OCI-LY7 (cell line): ENCODE results near the gene CBFA2T3. TPM values are rescaled to one million over a fixed set of nuclear protein-coding genes. Genes with fewer than 3 reads are reported as not detected.

Source experiments
- BruUV-seq: library from RNA; stranded (reverse); fragments of 400-500 nt; replicated peaks from 2 replicates; lab custom pipeline; 2021; lab: Mats Ljungman, UMichigan
- CTCF ChIA-PET: fragments of 300-600 bp; sonication (Branson Sonifier 250); formaldehyde crosslinking; loops from one replicate; lab custom pipeline; 2022; ENCODE audit warnings: antibody characterized with exemption; ENCODE audit not compliant: unreplicated experiment; lab: Charles Lee
- POLR2A ChIA-PET: fragments of 300-600 bp; sonication (Branson Sonifier 250); formaldehyde crosslinking; loops from one replicate; lab custom pipeline; 2022; ENCODE audit warnings: antibody characterized with exemption; lab: Charles Lee
- DNase-seq: peaks from one replicate; pipeline ENCODE4 v3.0.0-alpha.2; 2015; ENCODE audit warnings: low spot score
- H2AFZ ChIP-seq: fragments of 200-600 bp; sonication (generic), shearing (Covaris generic); 2 replicates; pipeline ENCODE4 v1.6.1; 2014; ENCODE audit warnings: mild to moderate bottlenecking, antibody characterized with exemption, low read length, moderate library complexity
- H3K27ac ChIP-seq: fragments of 200-600 bp; sonication (generic); 2 replicates; pipeline ENCODE4 v1.5.1; 2014; ENCODE audit warnings: mixed run types, low read depth, mild to moderate bottlenecking, moderate library complexity, low read length, inconsistent platforms; ENCODE audit not compliant: poor library complexity, severe bottlenecking
- H3K36me3 ChIP-seq: fragments of 200-600 bp; sonication (generic); 2 replicates; pipeline ENCODE4 v1.6.1; 2014; ENCODE audit warnings: mild to moderate bottlenecking, antibody characterized with exemption, low read length, moderate library complexity, mixed read lengths; ENCODE audit not compliant: insufficient read depth
- H3K4me1 ChIP-seq: fragments of 200-600 bp; sonication (generic); 2 replicates; pipeline ENCODE4 v1.5.1; 2014; ENCODE audit warnings: mild to moderate bottlenecking, low read length; ENCODE audit not compliant: insufficient read depth, poor library complexity, severe bottlenecking
- H3K4me2 ChIP-seq: fragments of 200-600 bp; sonication (generic); 2 replicates; pipeline ENCODE4 v1.6.1; 2014; ENCODE audit warnings: mild to moderate bottlenecking, low read length
- H3K4me3 ChIP-seq: fragments of 200-600 bp; sonication (generic); 2 replicates; pipeline ENCODE4 v1.5.1; 2014; ENCODE audit warnings: mild to moderate bottlenecking, low read depth, low read length; ENCODE audit not compliant: poor library complexity, severe bottlenecking
- H3K79me2 ChIP-seq: fragments of 200-600 bp; sonication (generic); 2 replicates; pipeline ENCODE4 v1.6.1; 2016; ENCODE audit warnings: low read depth, mild to moderate bottlenecking, low read length, moderate library complexity, mixed read lengths; ENCODE audit not compliant: insufficient read depth
- H3K9me2 ChIP-seq: fragments of 200-600 bp; sonication (generic); 2 replicates; pipeline ENCODE4 v1.6.1; 2016; ENCODE audit warnings: mild to moderate bottlenecking, low read length, mixed read lengths; ENCODE audit not compliant: insufficient read depth
- H3K9me3 ChIP-seq: fragments of 200-600 bp; sonication (generic); 2 replicates; pipeline ENCODE4 v1.6.1; 2014; ENCODE audit warnings: mild to moderate bottlenecking, mixed run types, low read length, mixed read lengths
- H4K20me1 ChIP-seq: fragments of 200-600 bp; sonication (generic); 2 replicates; pipeline ENCODE4 v1.6.1; 2014; ENCODE audit warnings: mild to moderate bottlenecking, antibody characterized with exemption, low read length, moderate library complexity, mixed read lengths; ENCODE audit not compliant: insufficient read depth
- EZH2phosphoT487 ChIP-seq: fragments of 200-600 bp; sonication (generic); IDR thresholded peaks from 2 replicates; pipeline ENCODE4 v1.6.1; 2018; ENCODE audit warnings: low read depth, borderline replicate concordance, mild to moderate bottlenecking, mixed run types, antibody characterized with exemption, low read length, moderate library complexity, mixed read lengths
- intact Hi-C: fragments of 100-400 bp; cut with micrococcal nuclease; formaldehyde crosslinking; loops from one replicate; pipeline ENCODE4 v1.10.0; 2022; ENCODE audit not compliant: unreplicated experiment
- total RNA-seq, 2 experiments: library from RNA; depleted of rRNA in 1 of 2; stranded (reverse); fragments of >200 nt in 1 of 2; shearing (Covaris generic) in 1 of 2; gene quantifications; 2 replicates each; pipeline ENCODE4 v1.2.3, GENCODE V29; 2014 to 2022
- TF ChIP-seq, protein P1 (sequence below): fragments of 200-600 bp; sonication (generic); conservative IDR thresholded peaks from 2 replicates; pipeline ENCODE4 v1.5.1; 2014; ENCODE audit warnings: mild to moderate bottlenecking, antibody characterized with exemption, low read length, moderate library complexity, mixed read lengths

The CBFA2T3 gene
- total RNA-seq, 2 experiments from 2014 or later = 1.1 to 48.0 TPM

GRCh38 chr16:88848557-88848956 is 128.4 kb downstream of the CBFA2T3 start:
- POLR2A ChIA-PET = interaction anchor here (1.1 kb wide), 1 partner anchor 9 kb away, joined by 4 read pairs; no protein-coding TSS in a partner anchor

GRCh38 chr16:88847654-88848053 is 129.4 kb downstream of the CBFA2T3 start:
- H3K4me1 ChIP-seq = no peaks in the 10 kb centered on the region
- no TSS peak for BruUV-seq
- H3K4me2 ChIP-seq = no peak overlapping the region
- no peaks in the 10 kb centered on the region for H3K9me3 ChIP-seq
- H3K9me2 ChIP-seq = no peaks in the 10 kb centered on the region
- H3K4me3 ChIP-seq = no peak overlapping the region
- intact Hi-C loops = no loop called here
- TF ChIP-seq, protein P1, sequence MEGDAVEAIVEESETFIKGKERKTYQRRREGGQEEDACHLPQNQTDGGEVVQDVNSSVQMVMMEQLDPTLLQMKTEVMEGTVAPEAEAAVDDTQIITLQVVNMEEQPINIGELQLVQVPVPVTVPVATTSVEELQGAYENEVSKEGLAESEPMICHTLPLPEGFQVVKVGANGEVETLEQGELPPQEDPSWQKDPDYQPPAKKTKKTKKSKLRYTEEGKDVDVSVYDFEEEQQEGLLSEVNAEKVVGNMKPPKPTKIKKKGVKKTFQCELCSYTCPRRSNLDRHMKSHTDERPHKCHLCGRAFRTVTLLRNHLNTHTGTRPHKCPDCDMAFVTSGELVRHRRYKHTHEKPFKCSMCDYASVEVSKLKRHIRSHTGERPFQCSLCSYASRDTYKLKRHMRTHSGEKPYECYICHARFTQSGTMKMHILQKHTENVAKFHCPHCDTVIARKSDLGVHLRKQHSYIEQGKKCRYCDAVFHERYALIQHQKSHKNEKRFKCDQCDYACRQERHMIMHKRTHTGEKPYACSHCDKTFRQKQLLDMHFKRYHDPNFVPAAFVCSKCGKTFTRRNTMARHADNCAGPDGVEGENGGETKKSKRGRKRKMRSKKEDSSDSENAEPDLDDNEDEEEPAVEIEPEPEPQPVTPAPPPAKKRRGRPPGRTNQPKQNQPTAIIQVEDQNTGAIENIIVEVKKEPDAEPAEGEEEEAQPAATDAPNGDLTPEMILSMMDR = no peak
- TF ChIP-seq EZH2phosphoT487 = no peak
- no peak overlapping the region for H2AFZ ChIP-seq
- H3K79me2 ChIP-seq = no peaks in the 10 kb centered on the region
- ChIA-PET CTCF (no interaction called here), POLR2A (no interaction called here)
- H3K36me3 ChIP-seq = no peaks in the 10 kb centered on the region
- no peak overlapping the region for H3K27ac ChIP-seq
- no peaks in the 10 kb centered on the region for H4K20me1 ChIP-seq
- DNase-seq = no peak

More at GRCh38 chr16:88848557-88848956, 128.4 kb downstream of the CBFA2T3 start:
- CTCF ChIA-PET = no interaction called here
- Histone ChIP-seq H4K20me1 (no peaks in the 10 kb centered on the region), H3K36me3 (no peaks in the 10 kb centered on the region), H2AFZ (no peak overlapping the region), H3K27ac (no peak overlapping the region), H3K9me2 (no peaks in the 10 kb centered on the region), H3K4me2 (no peak overlapping the region), H3K9me3 (no peaks in the 10 kb centered on the region), H3K79me2 (no peaks in the 10 kb centered on the region), H3K4me1 (no peaks in the 10 kb centered on the region), H3K4me3 (no peak overlapping the region)
- no TSS peak for BruUV-seq
- intact Hi-C loops = no loop called here
- TF ChIP-seq EZH2phosphoT487 = no peak
- TF ChIP-seq, protein P1 = no peak
- DNase-seq = no peak

DNA sequence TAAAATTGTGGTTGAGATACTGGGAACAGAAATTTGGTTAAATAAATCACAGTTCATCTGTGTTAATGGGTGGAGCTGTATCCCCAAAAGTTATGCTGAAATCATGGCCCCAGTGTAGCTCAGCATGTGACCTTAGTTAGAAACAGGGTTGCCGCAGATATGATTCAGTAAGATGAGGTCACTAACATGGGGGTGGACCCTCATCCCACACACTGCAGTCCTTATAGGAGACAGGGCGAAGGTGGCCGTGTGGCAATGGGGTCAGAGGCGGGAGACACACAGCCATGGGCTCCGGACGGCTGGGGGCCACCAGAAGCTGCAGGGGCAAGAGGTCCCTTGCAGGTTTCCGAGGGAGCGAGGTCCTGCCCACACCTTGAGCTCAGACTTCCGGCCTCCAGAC is 130.9 kb downstream of the CBFA2T3 start:
- Histone ChIP-seq H3K36me3 (no peaks in the 10 kb centered on the region), H3K27ac (no peak overlapping the region), H4K20me1 (no peaks in the 10 kb centered on the region), H2AFZ (no peak overlapping the region), H3K4me1 (no peaks in the 10 kb centered on the region), H3K9me2 (no peaks in the 10 kb centered on the region), H3K4me3 (no peak overlapping the region), H3K79me2 (no peaks in the 10 kb centered on the region), H3K4me2 (no peak overlapping the region), H3K9me3 (no peaks in the 10 kb centered on the region)
- no TSS peak for BruUV-seq
- ChIA-PET POLR2A (no interaction called here), CTCF (no interaction called here)
- intact Hi-C loops = no loop called here
- DNase-seq = no peak
- TF ChIP-seq, protein P1 = no peak
- no peak for TF ChIP-seq EZH2phosphoT487
